Brain microvascular endothelial cell (primary cell): ENCODE results near the gene C1QTNF12.

Experiments used
- DNase-seq: peaks from one replicate; pipeline ENCODE4 v3.0.0-alpha.2; 2020
- H3K27ac ChIP-seq: fragments of 250-450 bp; sonication (Bioruptor Pico); 2 replicates; pipeline ENCODE4 v1.5.1; 2020; ENCODE audit warnings: mild to moderate bottlenecking, moderate library complexity
- H3K27me3 ChIP-seq: fragments of 250-450 bp; sonication (Bioruptor Pico); replicated peaks from 2 replicates; pipeline ENCODE4 v1.5.1; 2020; ENCODE audit warnings: mild to moderate bottlenecking
- H3K36me3 ChIP-seq: fragments of 250-450 bp; sonication (Bioruptor Pico); replicated peaks from 2 replicates; pipeline ENCODE4 v1.5.1; 2020; ENCODE audit warnings: mild to moderate bottlenecking
- H3K4me3 ChIP-seq: 2 replicates; pipeline ENCODE4 v1.5.1; 2011; ENCODE audit warnings: low read depth, mild to moderate bottlenecking, control low read depth, low read length, moderate library complexity
- CTCF ChIP-seq: IDR thresholded peaks from 2 replicates; pipeline ENCODE4 v1.5.1; 2011; ENCODE audit warnings: low read depth, mild to moderate bottlenecking, moderate library complexity, low read length, control low read depth, inconsistent platforms; ENCODE audit errors: missing control alignments
- in situ Hi-C: cut with HindIII; loops from 2 replicates; pipeline ENCODE4 v1.10.0; 2017; ENCODE audit warnings: low sequenced_read_pairs, low pct_ligation_motif_present

The C1QTNF12 gene

GRCh38 chr1:1282998-1283397 is 36.5 kb upstream of the C1QTNF12 start:
- peak; percentile 37 for DNase-seq
- in situ Hi-C loops, result no loop called here

GRCh38 chr1:1281533-1282321 is 35.2 kb upstream of the C1QTNF12 start:
- DNase-seq, result peak; percentile 57
- H3K27me3 ChIP-seq, result no peaks in the 10 kb centered on the region
- no peak overlapping the region for H3K4me3 ChIP-seq
- in situ Hi-C loops, result no loop called here
- TF ChIP-seq CTCF, result no peak
- H3K36me3 ChIP-seq, result no peaks in the 10 kb centered on the region
- H3K27ac ChIP-seq, result no peak overlapping the region

More at GRCh38 chr1:1282998-1283397, 36.5 kb upstream of the C1QTNF12 start:
- H3K27ac ChIP-seq, result no peak overlapping the region
- H3K4me3 ChIP-seq, result no peak overlapping the region
- H3K36me3 ChIP-seq, result no peaks in the 10 kb centered on the region
- H3K27me3 ChIP-seq, result no peaks in the 10 kb centered on the region
- no peak for TF ChIP-seq CTCF

- DNase-seq, result no peak
- H3K27ac ChIP-seq, result no peak overlapping the region
- H3K4me3 ChIP-seq, result no peak overlapping the region
- no peaks in the 10 kb centered on the region for H3K27me3 ChIP-seq
- H3K36me3 ChIP-seq, result no peaks in the 10 kb centered on the region
- no peak for TF ChIP-seq CTCF
- in situ Hi-C loops, result no loop called here
Observed at GRCh38 chr1:1280782-1281481, 34.4 kb upstream of the C1QTNF12 start.

- Histone ChIP-seq H3K36me3 (no peaks in the 10 kb centered on the region), H3K4me3 (no peak overlapping the region), H3K27me3 (no peaks in the 10 kb centered on the region), H3K27ac (no peak overlapping the region)
- DNase-seq, result no peak
- TF ChIP-seq CTCF, result no peak
- in situ Hi-C loops, result no loop called here
Observed at GRCh38 chr1:1279028-1279427, 32.5 kb upstream of the C1QTNF12 start.

GRCh38 chr1:1278620-1279019 is 32.1 kb upstream of the C1QTNF12 start:
- no peak for DNase-seq
- in situ Hi-C loops, result no loop called here
- Histone ChIP-seq H3K27ac (no peak overlapping the region), H3K36me3 (no peaks in the 10 kb centered on the region), H3K27me3 (no peaks in the 10 kb centered on the region), H3K4me3 (no peak overlapping the region)
- TF ChIP-seq CTCF, result no peak
